ENCODE measurements around the gene ZAP70.

- no peak for TF ChIP-seq EZH2 (IDR thresholded peaks at IDR 0.05; ENCODE audit: insufficient read depth, poor library complexity, severe bottlenecking)
- TF ChIP-seq EZH2phosphoT487 (IDR thresholded peaks at IDR 0.05; ENCODE audit: insufficient read depth, low read depth): no peak
Observed at GRCh38 chr2:97745474-97746174, 32.2 kb downstream of the ZAP70 start.

All from GM23248 (cell line).